ENCODE data around the gene AMN.

The AMN gene

DNA sequence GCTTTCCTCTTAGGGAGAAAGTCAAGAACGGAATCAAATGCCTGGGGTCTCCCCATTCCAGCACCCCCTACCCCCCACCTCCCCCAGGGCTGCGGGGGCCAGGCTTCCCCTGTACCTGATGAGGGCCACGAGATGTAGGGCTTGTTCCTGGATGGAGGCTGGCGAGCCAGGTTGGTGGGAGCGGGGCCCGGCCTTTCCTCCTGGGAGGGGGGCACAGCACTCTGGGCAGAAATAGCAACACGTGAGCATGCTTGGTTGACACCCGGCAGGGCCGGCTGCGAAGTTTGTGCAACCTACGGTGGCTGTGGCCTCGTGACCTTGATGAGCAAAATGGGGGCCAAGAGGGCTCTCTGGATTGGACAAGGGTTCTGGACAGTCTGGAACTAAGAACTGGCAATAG lies 15.7 kb downstream of the AMN start:
- peak; percentile 64 for DNase-seq (ENCODE audit: low spot score)
- Histone ChIP-seq H3K4me3 (no peak overlapping the region), H3K27ac (no peak overlapping the region)
- TF ChIP-seq, protein P1, sequence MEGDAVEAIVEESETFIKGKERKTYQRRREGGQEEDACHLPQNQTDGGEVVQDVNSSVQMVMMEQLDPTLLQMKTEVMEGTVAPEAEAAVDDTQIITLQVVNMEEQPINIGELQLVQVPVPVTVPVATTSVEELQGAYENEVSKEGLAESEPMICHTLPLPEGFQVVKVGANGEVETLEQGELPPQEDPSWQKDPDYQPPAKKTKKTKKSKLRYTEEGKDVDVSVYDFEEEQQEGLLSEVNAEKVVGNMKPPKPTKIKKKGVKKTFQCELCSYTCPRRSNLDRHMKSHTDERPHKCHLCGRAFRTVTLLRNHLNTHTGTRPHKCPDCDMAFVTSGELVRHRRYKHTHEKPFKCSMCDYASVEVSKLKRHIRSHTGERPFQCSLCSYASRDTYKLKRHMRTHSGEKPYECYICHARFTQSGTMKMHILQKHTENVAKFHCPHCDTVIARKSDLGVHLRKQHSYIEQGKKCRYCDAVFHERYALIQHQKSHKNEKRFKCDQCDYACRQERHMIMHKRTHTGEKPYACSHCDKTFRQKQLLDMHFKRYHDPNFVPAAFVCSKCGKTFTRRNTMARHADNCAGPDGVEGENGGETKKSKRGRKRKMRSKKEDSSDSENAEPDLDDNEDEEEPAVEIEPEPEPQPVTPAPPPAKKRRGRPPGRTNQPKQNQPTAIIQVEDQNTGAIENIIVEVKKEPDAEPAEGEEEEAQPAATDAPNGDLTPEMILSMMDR (IDR thresholded peaks at IDR 0.05) = no peak

GRCh38 chr14:102939329-102939728 lies 16.9 kb downstream of the AMN start:
- TF ChIP-seq, protein P1 (IDR thresholded peaks at IDR 0.05) = no peak
- no peak overlapping the region for H3K27ac ChIP-seq
- no peak for DNase-seq (ENCODE audit: low spot score)
- no peak overlapping the region for H3K4me3 ChIP-seq

- H3K4me3 ChIP-seq = no peak overlapping the region
- H3K27ac ChIP-seq = no peak overlapping the region
- TF ChIP-seq, protein P1 (IDR thresholded peaks at IDR 0.05) = no peak
- no peak for DNase-seq (ENCODE audit: low spot score)
These were observed 17.5 kb downstream of the AMN start for GRCh38 chr14:102939820-102940561.

DNA sequence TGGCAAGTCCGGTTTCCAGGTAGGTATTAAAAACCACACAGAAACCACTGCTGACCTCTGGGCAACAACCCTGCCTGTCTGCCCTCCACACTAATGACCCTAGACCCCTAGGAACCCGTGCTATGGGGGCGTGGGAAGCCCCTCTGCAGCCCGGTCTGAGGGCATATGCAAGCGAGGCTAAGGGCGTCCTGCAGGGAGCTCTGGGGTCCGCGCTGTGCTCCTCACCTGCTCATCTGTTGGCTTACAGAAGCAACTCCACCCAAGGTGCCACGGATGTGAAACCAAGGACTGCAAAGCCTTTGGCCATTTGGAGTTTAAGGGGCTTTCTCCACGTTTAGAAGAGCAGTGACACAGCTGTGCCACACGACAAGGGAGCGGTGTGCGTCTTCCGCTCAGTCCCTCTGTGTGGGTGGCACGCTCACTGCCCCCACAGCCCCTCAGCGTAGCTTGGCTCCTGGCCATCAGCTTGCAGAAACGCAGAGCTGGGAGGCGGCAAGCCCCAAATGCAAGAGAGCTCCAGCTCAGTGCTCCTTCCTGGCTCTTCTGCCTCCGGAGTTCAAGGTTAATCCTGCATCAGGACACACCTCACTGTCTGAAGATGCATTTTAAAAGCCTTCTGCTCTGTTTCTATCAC lies 18.4 kb downstream of the AMN start:
- no peak for DNase-seq (ENCODE audit: low spot score)
- H3K4me3 ChIP-seq = no peak overlapping the region

GRCh38 chr14:102941419-102942011 lies 19.1 kb downstream of the AMN start:
- TF ChIP-seq, protein P1 (IDR thresholded peaks at IDR 0.05) = no peak
- Histone ChIP-seq H3K4me3 (no peak overlapping the region), H3K27ac (no peak overlapping the region)
- DNase-seq (ENCODE audit: low spot score) = no peak

More for the DNA sequence above, 18.4 kb downstream of the AMN start:
- no peak overlapping the region for H3K27ac ChIP-seq
- TF ChIP-seq, protein P1 (IDR thresholded peaks at IDR 0.05) = no peak

DNA sequence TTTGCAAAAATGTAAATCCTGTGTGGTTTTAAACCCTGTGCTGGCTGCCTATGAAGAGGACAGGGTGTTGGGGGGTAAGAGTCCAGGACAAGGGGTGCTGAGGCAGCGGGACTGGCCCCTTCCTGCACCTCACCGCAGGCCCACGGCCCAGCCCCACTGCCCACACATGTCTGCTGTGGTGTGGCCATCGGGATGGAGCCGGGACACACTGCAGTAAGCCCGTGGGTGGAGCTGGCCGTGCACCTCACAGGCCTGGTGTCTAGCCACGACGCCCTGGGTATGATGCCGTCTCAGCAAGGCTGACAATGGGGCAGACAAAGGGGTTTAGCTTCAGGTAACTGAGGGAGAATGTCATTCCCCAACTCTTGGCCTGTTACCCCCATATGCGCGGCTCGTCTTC lies 19.6 kb downstream of the AMN start:
- no peak for DNase-seq (ENCODE audit: low spot score)
- Histone ChIP-seq H3K4me3 (no peak overlapping the region), H3K27ac (no peak overlapping the region)
- TF ChIP-seq, protein P1 (IDR thresholded peaks at IDR 0.05) = no peak
